Kidney (tissue), 14 donors: ENCODE measurements around the gene TXNRD1. TPM values are rescaled to one million over a fixed set of nuclear protein-coding genes. Genes with fewer than 3 reads are reported as not detected.
"Not testable (repeated sequence)": the region's sequence is repeated elsewhere in the genome, so short reads cannot be mapped to it uniquely, and the experiment has no call there.

ENCODE experiments used
- DNase-seq, 5 donors: peaks; one replicate each; pipeline ENCODE4 v3.0.0-alpha.2; 2013 to 2020
- FAIRE-seq: peaks from 2 replicates; lab custom pipeline; 2012; peaks lifted over from hg19 to GRCh38; lab: Jason Lieb, UNC
- H3K27ac ChIP-seq, 2 donors: one replicate each; pipeline ENCODE4 v1.7.0; 2013; ENCODE audit warnings: low read depth in 2 of 2, low read length in 2 of 2, inconsistent platforms in 1 of 2
- H3K27me3 ChIP-seq: one replicate; pipeline ENCODE4 v1.7.1; 2013; ENCODE audit warnings: low read length, inconsistent platforms; ENCODE audit not compliant: control insufficient read depth, insufficient read depth
- H3K36me3 ChIP-seq, 3 donors: one replicate each; pipeline versions ENCODE4 v1.7.0 to v1.7.1; 2013; ENCODE audit warnings: low read length in 3 of 3, control low read depth in 1 of 3, inconsistent platforms in 1 of 3; ENCODE audit not compliant: insufficient read depth in 3 of 3, control insufficient read depth in 2 of 3
- H3K4me1 ChIP-seq, 3 donors: one replicate each; pipeline versions ENCODE4 v1.7.0 to v1.7.1; 2013; ENCODE audit warnings: low read length in 3 of 3, inconsistent platforms in 1 of 3, low read depth in 1 of 3; ENCODE audit not compliant: control insufficient read depth in 2 of 3, insufficient read depth in 2 of 3
- H3K4me3 ChIP-seq, 3 donors: one replicate each; pipeline versions ENCODE4 v1.7.0 to v1.8.1; 2013; ENCODE audit warnings: low read length in 3 of 3, control low read depth in 1 of 3, inconsistent platforms in 1 of 3
- H3K9ac ChIP-seq, 3 donors: one replicate each; pipeline versions ENCODE4 v1.7.0 to v1.7.1; 2013; ENCODE audit warnings: low read length in 3 of 3, control low read depth in 1 of 3, inconsistent platforms in 1 of 3
- H3K9me3 ChIP-seq, 3 donors: one replicate each; pipeline versions ENCODE4 v1.7.0 to v1.7.1; 2013; ENCODE audit warnings: low read length in 3 of 3, control low read depth in 1 of 3, inconsistent platforms in 1 of 3; ENCODE audit not compliant: control insufficient read depth in 2 of 3, insufficient read depth in 1 of 3
- intact Hi-C: fragments of 100-400 bp; cut with DNase I; formaldehyde crosslinking; loops from one replicate; pipeline ENCODE4 v1.11.1; 2022
- polyA plus RNA-seq: library from polyadenylated mRNA; stranded (reverse); fragments of 350-450 nt; fragmentation: Illumina TruSeq; extraction: RNeasy Lipid Tissue Mini Kit (QIAGEN cat#74804); gene quantifications from one replicate; pipeline ENCODE4 v1.2.3, GENCODE V29; 2014; ENCODE audit warnings: low read depth, low replicate concordance; ENCODE audit not compliant: insufficient read depth
- total RNA-seq: library from RNA; stranded (reverse); fragmentation: NEBNext Ultra II Directional; extraction: Animal tissue kit (Norgen Biotek cat#: 25700); gene quantifications from one replicate; pipeline ENCODE4 v1.2.1, GENCODE V29; 2021
- TF ChIP-seq, protein P1 (sequence below): IDR thresholded peaks from 3 replicates; pipeline ENCODE4 v1.5.1; 2012; ENCODE audit warnings: mild to moderate bottlenecking, moderate library complexity, borderline replicate concordance; ENCODE audit not compliant: insufficient read depth; ENCODE audit errors: extremely low read depth
- donor health status: control.
- donor health status: control.
- donor health status: control.
- donor health status: control.
- donor health status: control.
- donor health status: DM: yes; HTN: yes; CAD: no.
- donor health status: Normal renal cell carcinoma (clear cell type).

The TXNRD1 gene
- total and polyA plus RNA-seq, 2 donors from 2014 or later: 45.0 to 73.2 TPM

DNA sequence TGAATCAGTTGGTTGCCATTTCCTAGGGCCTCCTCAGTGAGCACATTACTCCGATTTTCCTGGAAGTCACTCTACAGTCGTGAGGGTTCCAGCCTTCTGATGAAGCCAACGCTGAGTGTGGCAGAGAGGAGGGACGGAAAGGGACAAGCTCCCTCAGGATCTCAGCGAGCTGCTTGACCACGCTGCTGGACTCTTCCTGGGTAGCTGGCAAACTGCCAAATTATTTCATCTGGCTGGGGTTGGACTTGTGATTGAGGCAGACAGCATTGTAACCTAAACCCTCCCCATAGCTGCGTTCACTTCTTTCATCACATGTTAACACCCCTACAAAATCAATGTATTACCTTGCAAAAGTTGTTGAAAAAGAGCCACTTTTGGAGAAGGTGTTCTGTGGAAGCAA, 171.6 kb downstream of the TXNRD1 start:
- DNase-seq (peak in 2 of 5 donors; percentile 22 to 28), FAIRE-seq (no peak)
- H3K27me3 ChIP-seq: no peaks in the 10 kb centered on the region
- H3K36me3 ChIP-seq: no peaks in the 10 kb centered on the region
- TF ChIP-seq, protein P1, sequence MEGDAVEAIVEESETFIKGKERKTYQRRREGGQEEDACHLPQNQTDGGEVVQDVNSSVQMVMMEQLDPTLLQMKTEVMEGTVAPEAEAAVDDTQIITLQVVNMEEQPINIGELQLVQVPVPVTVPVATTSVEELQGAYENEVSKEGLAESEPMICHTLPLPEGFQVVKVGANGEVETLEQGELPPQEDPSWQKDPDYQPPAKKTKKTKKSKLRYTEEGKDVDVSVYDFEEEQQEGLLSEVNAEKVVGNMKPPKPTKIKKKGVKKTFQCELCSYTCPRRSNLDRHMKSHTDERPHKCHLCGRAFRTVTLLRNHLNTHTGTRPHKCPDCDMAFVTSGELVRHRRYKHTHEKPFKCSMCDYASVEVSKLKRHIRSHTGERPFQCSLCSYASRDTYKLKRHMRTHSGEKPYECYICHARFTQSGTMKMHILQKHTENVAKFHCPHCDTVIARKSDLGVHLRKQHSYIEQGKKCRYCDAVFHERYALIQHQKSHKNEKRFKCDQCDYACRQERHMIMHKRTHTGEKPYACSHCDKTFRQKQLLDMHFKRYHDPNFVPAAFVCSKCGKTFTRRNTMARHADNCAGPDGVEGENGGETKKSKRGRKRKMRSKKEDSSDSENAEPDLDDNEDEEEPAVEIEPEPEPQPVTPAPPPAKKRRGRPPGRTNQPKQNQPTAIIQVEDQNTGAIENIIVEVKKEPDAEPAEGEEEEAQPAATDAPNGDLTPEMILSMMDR: no peak
- intact Hi-C loops: no loop called here
- no peaks in the 10 kb centered on the region for H3K4me1 ChIP-seq
- H3K9ac ChIP-seq: no peak overlapping the region
- H3K27ac ChIP-seq: no peak overlapping the region
- no peaks in the 10 kb centered on the region for H3K9me3 ChIP-seq
- no peak overlapping the region for H3K4me3 ChIP-seq

DNA sequence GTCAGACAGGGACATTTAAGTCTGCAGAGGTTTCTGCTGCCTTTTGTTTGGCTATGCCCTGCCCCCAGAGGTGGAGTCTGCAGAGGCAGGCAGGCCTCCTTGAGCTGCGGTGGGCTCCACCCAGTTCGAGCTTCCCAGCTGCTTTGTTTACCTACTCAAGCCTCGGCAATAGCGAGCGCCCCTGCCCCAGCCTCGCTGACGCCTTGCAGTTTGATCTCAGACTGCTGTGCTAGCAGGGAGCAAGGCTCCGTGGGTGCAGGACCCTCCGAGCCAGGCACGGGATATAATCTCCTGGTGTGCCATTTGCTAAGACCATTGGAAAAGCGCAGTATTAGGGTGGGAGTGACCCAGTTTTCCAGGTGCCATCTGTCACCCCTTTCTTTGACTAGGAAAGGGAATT, 178.5 kb downstream of the TXNRD1 start:
- H3K27me3 ChIP-seq, H3K27ac ChIP-seq, H3K9ac ChIP-seq, FAIRE-seq, H3K36me3 ChIP-seq, H3K4me3 ChIP-seq, H3K4me1 ChIP-seq, H3K9me3 ChIP-seq, DNase-seq, intact Hi-C loops: not testable (repeated sequence)

Other genes starting within 250 kb of the TXNRD1 start
- gene TDG, start 249.9 kb upstream of the TXNRD1 start, total RNA-seq: 17.2 TPM
- 9.2 TPM for gene TDG, start 249.9 kb upstream of the TXNRD1 start, polyA plus RNA-seq
- gene GLT8D2, start 165.6 kb upstream of the TXNRD1 start, total RNA-seq: 7.7 TPM
- 7.0 TPM for gene GLT8D2, start 165.6 kb upstream of the TXNRD1 start, polyA plus RNA-seq
- 18.1 TPM for gene HCFC2, start 151.2 kb upstream of the TXNRD1 start, total RNA-seq
- 6.0 TPM for gene HCFC2, start 151.2 kb upstream of the TXNRD1 start, polyA plus RNA-seq
- 31.1 TPM for gene NFYB, start 77.6 kb upstream of the TXNRD1 start, total RNA-seq
- gene NFYB, start 77.6 kb upstream of the TXNRD1 start, polyA plus RNA-seq: 24.6 TPM
- gene EID3, start 88.0 kb downstream of the TXNRD1 start, total RNA-seq: 5.0 TPM
- 0.90 TPM for gene EID3, start 88.0 kb downstream of the TXNRD1 start, polyA plus RNA-seq
- 23.3 TPM for gene CHST11, start 241.2 kb downstream of the TXNRD1 start, total RNA-seq
- 2.0 TPM for gene CHST11, start 241.2 kb downstream of the TXNRD1 start, polyA plus RNA-seq